OCI-LY3 (cell line): ENCODE measurements around the gene GRID2.

Experiments
- H2AFZ ChIP-seq: fragments of 200-600, 300-600 bp; shearing (Covaris generic); 2 replicates; pipeline ENCODE4 v1.6.0; 2014; ENCODE audit warnings: antibody characterized with exemption, low read depth, low read length
- H3K27ac ChIP-seq: fragments of 200-600, 300-600 bp; sonication (generic); 2 replicates; pipeline ENCODE4 v1.5.1; 2014; ENCODE audit warnings: mild to moderate bottlenecking, low read length, moderate library complexity, mixed read lengths
- H3K27me3 ChIP-seq: fragments of 200-600, 300-600 bp; sonication (generic); 2 replicates; pipeline ENCODE4 v1.6.1; 2014; ENCODE audit warnings: low read depth, low read length, mixed read lengths
- H3K36me3 ChIP-seq: fragments of 200-600, 300-600 bp; sonication (generic); replicated peaks from 2 replicates; pipeline ENCODE3; 2014; ENCODE audit warnings: low read depth, low read length, mixed read lengths
- H3K4me1 ChIP-seq: fragments of 300-600, 200-600 bp; sonication (generic); 2 replicates; pipeline ENCODE4 v1.6.1; 2014; ENCODE audit warnings: low read length, mixed read lengths
- H3K4me2 ChIP-seq: fragments of 200-600, 300-600 bp; sonication (generic); 2 replicates; pipeline ENCODE4 v1.6.1; 2014; ENCODE audit warnings: low read length, mixed read lengths
- H3K4me3 ChIP-seq: fragments of 300-600, 200-600 bp; sonication (generic); 2 replicates; pipeline ENCODE4 v1.5.1; 2014; ENCODE audit warnings: antibody characterized with exemption, mild to moderate bottlenecking, low read length, moderate library complexity
- H3K79me2 ChIP-seq: fragments of 300-600, 200-600 bp; shearing (Covaris generic); 2 replicates; pipeline ENCODE4 v1.6.1; 2014; ENCODE audit warnings: mild to moderate bottlenecking, low read length, mixed read lengths
- H3K9ac ChIP-seq: fragments of 300-600, 200-600 bp; shearing (Covaris generic); 2 replicates; pipeline ENCODE4 v1.6.0; 2014; ENCODE audit warnings: mild to moderate bottlenecking, low read length, moderate library complexity
- H3K9me3 ChIP-seq: fragments of 200-600, 300-600 bp; shearing (Covaris generic); 2 replicates; pipeline ENCODE4 v1.6.1; 2014; ENCODE audit warnings: low read length, mixed read lengths; ENCODE audit not compliant: insufficient read depth
- H4K20me1 ChIP-seq: fragments of 200-600, 300-600 bp; sonication (generic); 2 replicates; pipeline ENCODE4 v1.6.1; 2016; ENCODE audit warnings: low read length, mixed read lengths; ENCODE audit not compliant: insufficient read depth
- CTCF ChIP-seq: fragments of 200-600, 300-600 bp; sonication (generic); IDR thresholded peaks from 2 replicates; pipeline ENCODE4 v1.5.1; 2014; ENCODE audit warnings: antibody characterized with exemption, low read length, low read depth
- EZH2phosphoT487 ChIP-seq: fragments of 200-600 bp; shearing (Covaris generic); IDR thresholded peaks from 2 replicates; pipeline ENCODE4 v1.6.1; 2018; ENCODE audit warnings: antibody characterized with exemption, mixed run types, low read depth

GRID2 gene

GRCh38 chr4:92477298-92477697 lies 173.5 kb downstream of the GRID2 start:
- Histone ChIP-seq H3K9me3 (no peaks in the 10 kb centered on the region), H3K79me2 (no peaks in the 10 kb centered on the region), H3K4me3 (no peak overlapping the region), H3K36me3 (no peaks in the 10 kb centered on the region), H2AFZ (no peak overlapping the region), H3K27me3 (no peaks in the 10 kb centered on the region), H3K4me1 (no peaks in the 10 kb centered on the region), H3K9ac (no peak overlapping the region), H4K20me1 (no peaks in the 10 kb centered on the region), H3K27ac (no peak overlapping the region), H3K4me2 (no peak overlapping the region)
- no peak for TF ChIP-seq EZH2phosphoT487
- TF ChIP-seq CTCF, result no peak

- Histone ChIP-seq H3K4me3 (no peak overlapping the region), H2AFZ (no peak overlapping the region), H3K27ac (no peak overlapping the region), H3K9ac (no peak overlapping the region), H3K27me3 (no peaks in the 10 kb centered on the region), H3K4me2 (no peak overlapping the region), H4K20me1 (no peaks in the 10 kb centered on the region), H3K4me1 (no peaks in the 10 kb centered on the region), H3K9me3 (no peaks in the 10 kb centered on the region), H3K36me3 (no peaks in the 10 kb centered on the region), H3K79me2 (no peaks in the 10 kb centered on the region)
- TF ChIP-seq CTCF, result no peak
- no peak for TF ChIP-seq EZH2phosphoT487
Measured at GRCh38 chr4:92483341-92483740, 179.6 kb downstream of the GRID2 start.

GRCh38 chr4:92488496-92488895 lies 184.7 kb downstream of the GRID2 start:
- Histone ChIP-seq H3K4me1 (no peaks in the 10 kb centered on the region), H3K27ac (no peak overlapping the region), H3K4me2 (no peak overlapping the region), H3K4me3 (no peak overlapping the region), H3K9ac (no peak overlapping the region), H3K79me2 (no peaks in the 10 kb centered on the region), H2AFZ (no peak overlapping the region), H4K20me1 (no peaks in the 10 kb centered on the region), H3K36me3 (no peaks in the 10 kb centered on the region), H3K27me3 (no peaks in the 10 kb centered on the region), H3K9me3 (no peaks in the 10 kb centered on the region)
- TF ChIP-seq CTCF (no peak), EZH2phosphoT487 (no peak)

- no peaks in the 10 kb centered on the region for H3K27me3 ChIP-seq
- no peaks in the 10 kb centered on the region for H3K9me3 ChIP-seq
- no peaks in the 10 kb centered on the region for H3K36me3 ChIP-seq
- H3K4me3 ChIP-seq, result no peak overlapping the region
- H3K79me2 ChIP-seq, result no peaks in the 10 kb centered on the region
- H3K9ac ChIP-seq, result no peak overlapping the region
- H3K27ac ChIP-seq, result no peak overlapping the region
- H4K20me1 ChIP-seq, result no peaks in the 10 kb centered on the region
- TF ChIP-seq CTCF (no peak), EZH2phosphoT487 (no peak)
- no peak overlapping the region for H3K4me2 ChIP-seq
- H2AFZ ChIP-seq, result no peak overlapping the region
- no peaks in the 10 kb centered on the region for H3K4me1 ChIP-seq
Measured at GRCh38 chr4:92497141-92497540, 193.4 kb downstream of the GRID2 start.
